Gastrocnemius medialis (tissue), 4 donors: Measurements from ENCODE around the gene CHKB.

Experiments used
- POLR2A ChIP-seq, 2 donors: fragments of 450-650 bp; IDR thresholded peaks; one replicate each; pipeline ENCODE4 v1.6.1; 2017; ENCODE audit warnings: antibody characterized with exemption in 2 of 2, mild to moderate bottlenecking in 2 of 2, moderate library complexity in 2 of 2
- TF ChIP-seq, protein P1 (sequence below), 5 experiments: fragments of 450-650 bp in 3 of 5; fragments of 200-600 bp in 2 of 5; sonication (generic) in 2 of 5; IDR thresholded peaks in 4 of 5; conservative IDR thresholded peaks in 1 of 5; 1 replicate in 4 of 5; 2 replicates in 1 of 5; pipeline ENCODE4 v1.5.1; 2016 to 2019; ENCODE audit warnings: antibody characterized with exemption in 5 of 5, mild to moderate bottlenecking in 3 of 5, moderate library complexity in 3 of 5

DNA sequence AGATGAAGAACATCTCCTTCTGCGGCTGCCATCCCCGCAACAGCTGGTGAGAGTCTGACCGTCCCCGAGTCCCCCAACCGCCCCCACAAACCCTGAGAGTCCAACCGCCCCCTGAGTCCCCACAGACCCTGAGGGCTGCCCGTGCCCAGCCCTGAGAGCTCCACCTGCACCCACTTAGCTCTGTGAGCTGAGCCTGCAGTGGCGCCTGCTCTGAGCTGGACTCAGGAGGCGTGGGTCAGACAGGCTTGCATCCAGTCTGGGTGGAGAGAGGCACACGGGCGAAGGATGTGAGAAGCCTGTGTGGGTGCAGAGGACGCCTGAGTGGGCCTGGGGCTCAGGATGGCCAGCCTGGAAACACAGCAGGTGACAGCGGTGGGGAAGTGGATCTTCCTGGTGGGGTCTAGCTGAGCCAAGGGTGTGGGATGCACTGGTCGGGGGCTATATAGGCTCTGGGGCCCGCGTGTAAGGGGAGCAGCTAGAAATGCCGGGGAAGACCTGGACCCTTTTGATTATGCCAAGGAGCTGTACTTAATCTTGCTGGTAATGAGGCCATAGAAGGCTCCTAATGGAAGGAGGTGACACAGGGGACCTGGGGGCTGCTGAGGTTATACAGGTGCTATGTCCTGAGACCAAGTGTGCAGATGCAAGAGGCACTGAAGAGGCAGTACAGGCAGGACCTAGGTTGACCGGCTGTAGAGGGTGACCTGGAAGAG lies 24.5 kb upstream of the CHKB start:
- no peak for TF ChIP-seq POLR2A (IDR thresholded peaks at IDR 0.05)
- TF ChIP-seq, protein P1, sequence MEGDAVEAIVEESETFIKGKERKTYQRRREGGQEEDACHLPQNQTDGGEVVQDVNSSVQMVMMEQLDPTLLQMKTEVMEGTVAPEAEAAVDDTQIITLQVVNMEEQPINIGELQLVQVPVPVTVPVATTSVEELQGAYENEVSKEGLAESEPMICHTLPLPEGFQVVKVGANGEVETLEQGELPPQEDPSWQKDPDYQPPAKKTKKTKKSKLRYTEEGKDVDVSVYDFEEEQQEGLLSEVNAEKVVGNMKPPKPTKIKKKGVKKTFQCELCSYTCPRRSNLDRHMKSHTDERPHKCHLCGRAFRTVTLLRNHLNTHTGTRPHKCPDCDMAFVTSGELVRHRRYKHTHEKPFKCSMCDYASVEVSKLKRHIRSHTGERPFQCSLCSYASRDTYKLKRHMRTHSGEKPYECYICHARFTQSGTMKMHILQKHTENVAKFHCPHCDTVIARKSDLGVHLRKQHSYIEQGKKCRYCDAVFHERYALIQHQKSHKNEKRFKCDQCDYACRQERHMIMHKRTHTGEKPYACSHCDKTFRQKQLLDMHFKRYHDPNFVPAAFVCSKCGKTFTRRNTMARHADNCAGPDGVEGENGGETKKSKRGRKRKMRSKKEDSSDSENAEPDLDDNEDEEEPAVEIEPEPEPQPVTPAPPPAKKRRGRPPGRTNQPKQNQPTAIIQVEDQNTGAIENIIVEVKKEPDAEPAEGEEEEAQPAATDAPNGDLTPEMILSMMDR (IDR thresholded peaks at IDR 0.05 in 4 of 5, conservative IDR thresholded peaks at IDR 0.05 in 1 of 5): no peak
